MM.1S (cell line): ENCODE measurements around the gene RTP1.
A peak's percentile ranks its signal among the peaks of the same experiment; 100 is the strongest.

Source experiments
- DNase-seq: peaks from one replicate; pipeline ENCODE4 v3.0.0-alpha.2; 2015
- H2AFZ ChIP-seq: fragments of 300-600 bp; sonication (generic); 2 replicates; pipeline ENCODE4 v1.6.0; 2016; ENCODE audit warnings: antibody characterized with exemption, low read length
- H3F3A ChIP-seq: fragments of 300-600 bp; sonication (generic); 2 replicates; pipeline ENCODE4 v1.6.1; 2016; ENCODE audit warnings: mild to moderate bottlenecking, antibody characterized with exemption, low read length, moderate library complexity, mixed read lengths; ENCODE audit not compliant: insufficient read depth
- H3K27ac ChIP-seq: fragments of 300-600 bp; sonication (generic); 2 replicates; pipeline ENCODE4 v1.5.1; 2016; ENCODE audit warnings: mild to moderate bottlenecking, low read length
- H3K27me3 ChIP-seq: fragments of 300-600 bp; sonication (generic); replicated peaks from 2 replicates; pipeline ENCODE4 v1.6.0; 2016; ENCODE audit warnings: low read length; ENCODE audit not compliant: insufficient read depth
- H3K36me3 ChIP-seq: fragments of 300-600 bp; sonication (generic); replicated peaks from 2 replicates; pipeline ENCODE4 v1.6.1; 2016; ENCODE audit warnings: mild to moderate bottlenecking, low read length, mixed read lengths; ENCODE audit not compliant: insufficient read depth
- H3K4me1 ChIP-seq: fragments of 300-600 bp; sonication (generic); 2 replicates; pipeline ENCODE4 v1.6.1; 2016; ENCODE audit warnings: low read length, mixed read lengths
- H3K4me2 ChIP-seq: fragments of 300-600 bp; sonication (generic); 2 replicates; pipeline ENCODE4 v1.6.0; 2016; ENCODE audit warnings: low read depth, low read length
- H3K4me3 ChIP-seq: fragments of 300-600 bp; sonication (generic); 2 replicates; pipeline ENCODE4 v1.5.1; 2016; ENCODE audit warnings: low read length, mixed read lengths
- H3K79me2 ChIP-seq: fragments of 300-600 bp; sonication (generic); 2 replicates; pipeline ENCODE4 v1.6.1; 2016; ENCODE audit warnings: mixed run types, low read length, mixed read lengths
- H3K9ac ChIP-seq: fragments of 300-600 bp; sonication (generic); 2 replicates; pipeline ENCODE4 v1.6.1; 2016; ENCODE audit warnings: low read length, mixed read lengths
- H3K9me2 ChIP-seq: fragments of 300-600 bp; sonication (generic); replicated peaks from 2 replicates; pipeline ENCODE4 v1.6.1; 2016; ENCODE audit warnings: mild to moderate bottlenecking, low read length, mixed read lengths; ENCODE audit not compliant: insufficient read depth
- H3K9me3 ChIP-seq: fragments of 300-600 bp; sonication (generic); replicated peaks from 2 replicates; pipeline ENCODE4 v1.6.1; 2016; ENCODE audit warnings: mild to moderate bottlenecking, low read length, mixed read lengths; ENCODE audit not compliant: insufficient read depth
- H4K20me1 ChIP-seq: fragments of 300-600 bp; sonication (generic); 2 replicates; pipeline ENCODE4 v1.6.1; 2016; ENCODE audit warnings: mild to moderate bottlenecking, low read length, moderate library complexity, mixed read lengths; ENCODE audit not compliant: insufficient read depth
- CTCF ChIP-seq: fragments of 300-600 bp; sonication (generic); IDR thresholded peaks from 2 replicates; pipeline ENCODE4 v1.5.1; 2016; ENCODE audit warnings: antibody characterized with exemption, low read length, mixed read lengths
- EZH2 ChIP-seq: fragments of 300-600 bp; sonication (generic); optimal IDR thresholded peaks from 2 replicates; pipeline ENCODE3; 2017; ENCODE audit warnings: low read depth, mild to moderate bottlenecking, antibody characterized with exemption, low read length, mixed read lengths
- EZH2phosphoT487 ChIP-seq: fragments of 300-600 bp; sonication (generic); IDR thresholded peaks from 2 replicates; pipeline ENCODE4 v1.6.1; 2018; ENCODE audit warnings: antibody characterized with exemption, low read length

The RTP1 gene

GRCh38 chr3:187188931-187189330, 8.4 kb upstream of the RTP1 start:
- no peaks in the 10 kb centered on the region for H3K9me2 ChIP-seq
- H2AFZ ChIP-seq = no peak overlapping the region
- no peak for TF ChIP-seq CTCF
- no peak; the same call in 1 of the 2 replicates for TF ChIP-seq EZH2phosphoT487
- no peak for TF ChIP-seq EZH2
- no peaks in the 10 kb centered on the region for H4K20me1 ChIP-seq
- no peak overlapping the region for H3K4me2 ChIP-seq
- H3K4me3 ChIP-seq = no peak overlapping the region
- no peaks in the 10 kb centered on the region for H3K79me2 ChIP-seq
- no peaks in the 10 kb centered on the region for H3K9me3 ChIP-seq
- H3F3A ChIP-seq = no peaks in the 10 kb centered on the region; the same call in 1 of the 2 replicates
- no peaks in the 10 kb centered on the region for H3K27me3 ChIP-seq
- peaks cover 25% of the 10 kb centered on the region for H3K4me1 ChIP-seq
- H3K36me3 ChIP-seq = no peaks in the 10 kb centered on the region
- H3K27ac ChIP-seq = no peak overlapping the region
- peak; percentile 45 for DNase-seq
- H3K9ac ChIP-seq = no peak overlapping the region

- Histone ChIP-seq H3K9me3 (no peaks in the 10 kb centered on the region), H3K4me3 (no peak overlapping the region), H3F3A (no peaks in the 10 kb centered on the region; the same call in 1 of the 2 replicates), H3K27ac (no peak overlapping the region), H3K9ac (no peak overlapping the region), H3K9me2 (no peaks in the 10 kb centered on the region), H3K27me3 (no peaks in the 10 kb centered on the region), H2AFZ (no peak overlapping the region), H3K36me3 (no peaks in the 10 kb centered on the region), H3K4me1 (peaks cover 25% of the 10 kb centered on the region), H3K4me2 (no peak overlapping the region), H3K79me2 (no peaks in the 10 kb centered on the region), H4K20me1 (no peaks in the 10 kb centered on the region)
- TF ChIP-seq EZH2phosphoT487 = no peak
- no peak for TF ChIP-seq CTCF
- no peak for TF ChIP-seq EZH2
- no peak for DNase-seq
Observed at GRCh38 chr3:187191271-187191670, 6.0 kb upstream of the RTP1 start.

GRCh38 chr3:187193181-187193580, 4.1 kb upstream of the RTP1 start:
- Histone ChIP-seq H3K79me2 (no peaks in the 10 kb centered on the region), H3K4me3 (no peak overlapping the region), H2AFZ (no peak overlapping the region), H3K4me2 (no peak overlapping the region), H3K9me3 (no peaks in the 10 kb centered on the region), H3K36me3 (no peaks in the 10 kb centered on the region), H3K4me1 (0 out of 2 replicates have a peak, but pooled peaks cover 10% of the 10 kb centered on the region), H3F3A (no peaks in the 10 kb centered on the region), H3K9ac (no peak overlapping the region), H3K27me3 (no peaks in the 10 kb centered on the region), H4K20me1 (no peaks in the 10 kb centered on the region), H3K9me2 (no peaks in the 10 kb centered on the region), H3K27ac (no peak overlapping the region)
- no peak for DNase-seq
- TF ChIP-seq CTCF (no peak), EZH2 (no peak), EZH2phosphoT487 (no peak)
